Measurements from ENCODE around the gene NTNG2.

DNA sequence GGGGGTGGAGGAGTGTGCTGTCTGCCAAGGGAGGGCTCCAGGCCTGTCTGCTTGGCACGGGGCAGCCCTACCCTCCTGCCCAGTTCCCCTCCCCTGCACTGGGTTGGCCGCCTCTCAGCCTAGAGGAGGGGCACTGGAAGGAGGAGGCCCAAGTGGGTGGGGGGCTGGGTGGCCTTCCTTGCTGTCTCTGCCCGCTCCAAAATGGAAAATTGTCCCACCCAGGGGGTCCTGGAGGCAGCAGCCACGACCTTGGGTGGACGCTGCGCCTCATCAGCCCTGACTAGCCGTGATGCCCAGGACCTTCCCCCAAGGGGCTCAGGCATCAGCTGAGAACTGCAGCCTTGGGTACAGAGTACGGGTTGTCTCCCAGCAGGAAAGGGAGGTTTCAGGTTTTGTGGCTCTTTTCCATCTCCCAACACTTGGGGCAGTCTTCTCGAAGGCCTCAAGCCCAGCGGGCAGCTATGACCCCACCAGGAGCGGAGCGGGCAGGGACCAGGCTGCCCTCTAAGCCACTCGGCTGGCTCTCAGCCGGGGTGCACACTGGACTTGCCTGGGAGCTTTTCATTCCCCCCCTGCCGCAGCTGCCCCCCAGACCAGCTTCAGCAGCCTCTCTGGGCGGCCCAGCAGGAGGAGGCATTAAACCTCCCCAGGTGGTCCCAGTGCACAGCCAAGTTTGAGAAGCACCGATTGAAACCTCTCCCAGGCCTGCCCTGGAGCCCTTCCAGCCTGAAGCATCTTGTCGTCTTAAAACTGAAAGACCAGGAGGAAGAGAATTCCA lies 20.6 kb downstream of the NTNG2 start:
- TF ChIP-seq GATA2 (IDR thresholded peaks at IDR 0.05; ENCODE audit: low read depth, low read length) (no peak), GATA3 (IDR thresholded peaks at IDR 0.05; ENCODE audit: low read depth, low read length) (no peak)
